ENCODE data around the gene KRT80. TPM values are rescaled to one million over a fixed set of nuclear protein-coding genes. Genes with fewer than 3 reads are reported as not detected.
A peak's percentile ranks its signal among the peaks of the same experiment; 100 is the strongest.

The KRT80 gene
- total RNA-seq, 1 experiment from 2014 or later = 8.8 TPM

DNA sequence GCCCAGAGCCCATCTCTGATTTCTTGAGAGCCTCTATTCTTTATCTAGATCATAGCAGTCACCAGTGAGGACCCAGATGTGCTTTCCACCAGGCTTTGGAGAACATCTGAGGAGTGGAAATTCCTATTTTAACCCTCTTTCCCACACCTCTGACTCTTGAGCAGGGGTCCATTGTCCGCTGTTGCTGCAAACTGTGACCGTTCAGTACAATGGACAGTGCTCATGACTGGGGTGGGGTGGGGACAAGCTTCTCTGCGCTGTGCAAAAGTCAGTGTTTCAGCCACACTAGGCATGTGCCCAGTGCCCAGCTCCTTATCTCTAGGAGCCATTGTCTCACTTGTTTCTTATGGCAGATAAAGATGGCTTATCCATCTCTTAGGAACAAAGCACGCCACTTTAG is 24.3 kb upstream of the KRT80 start:
- peak overlapping the region; percentile 69 for H3K4me2 ChIP-seq (ENCODE audit: low read length)
- BruUV-seq (replicated peaks) = no TSS peak
- H3K36me3 ChIP-seq (ENCODE audit: control insufficient read depth in 1 of 2, insufficient read depth in 2 of 2, low read length in 2 of 2) = no peaks in the 10 kb centered on the region
- ChIA-PET POLR2A (interaction anchor here (0.9 to 1.9 kb wide), 5 partner anchors 8 to 69 kb away, joined by 3 to 9 read pairs (median 4); partner anchors contain the start of gene KRT80), RAD21 (ENCODE audit: low non-redundant PET in 1 of 2, low total read pairs in 2 of 2, uncharacterized antibody in 2 of 2, unreplicated experiment in 2 of 2) (interaction anchor here (0.8 to 1.7 kb wide), 4 partner anchors 67 to 112 kb away, joined by 3 to 5 read pairs (median 4); no protein-coding TSS in a partner anchor), CTCF (interaction anchor here (0.6 to 3.8 kb wide), 9 partner anchors 27 to 180 kb away, joined by 3 to 24 read pairs (median 3); no protein-coding TSS in a partner anchor)
- TF ChIP-seq TCF7L2 (IDR thresholded peaks at IDR 0.05; ENCODE audit: borderline replicate concordance, extremely low read depth, insufficient read depth, insufficient read length) (no peak), EZH2phosphoT487 (IDR thresholded peaks at IDR 0.05; ENCODE audit: borderline replicate concordance) (no peak), ZFX (IDR thresholded peaks at IDR 0.05) (no peak)
- TF ChIP-seq, protein P1, sequence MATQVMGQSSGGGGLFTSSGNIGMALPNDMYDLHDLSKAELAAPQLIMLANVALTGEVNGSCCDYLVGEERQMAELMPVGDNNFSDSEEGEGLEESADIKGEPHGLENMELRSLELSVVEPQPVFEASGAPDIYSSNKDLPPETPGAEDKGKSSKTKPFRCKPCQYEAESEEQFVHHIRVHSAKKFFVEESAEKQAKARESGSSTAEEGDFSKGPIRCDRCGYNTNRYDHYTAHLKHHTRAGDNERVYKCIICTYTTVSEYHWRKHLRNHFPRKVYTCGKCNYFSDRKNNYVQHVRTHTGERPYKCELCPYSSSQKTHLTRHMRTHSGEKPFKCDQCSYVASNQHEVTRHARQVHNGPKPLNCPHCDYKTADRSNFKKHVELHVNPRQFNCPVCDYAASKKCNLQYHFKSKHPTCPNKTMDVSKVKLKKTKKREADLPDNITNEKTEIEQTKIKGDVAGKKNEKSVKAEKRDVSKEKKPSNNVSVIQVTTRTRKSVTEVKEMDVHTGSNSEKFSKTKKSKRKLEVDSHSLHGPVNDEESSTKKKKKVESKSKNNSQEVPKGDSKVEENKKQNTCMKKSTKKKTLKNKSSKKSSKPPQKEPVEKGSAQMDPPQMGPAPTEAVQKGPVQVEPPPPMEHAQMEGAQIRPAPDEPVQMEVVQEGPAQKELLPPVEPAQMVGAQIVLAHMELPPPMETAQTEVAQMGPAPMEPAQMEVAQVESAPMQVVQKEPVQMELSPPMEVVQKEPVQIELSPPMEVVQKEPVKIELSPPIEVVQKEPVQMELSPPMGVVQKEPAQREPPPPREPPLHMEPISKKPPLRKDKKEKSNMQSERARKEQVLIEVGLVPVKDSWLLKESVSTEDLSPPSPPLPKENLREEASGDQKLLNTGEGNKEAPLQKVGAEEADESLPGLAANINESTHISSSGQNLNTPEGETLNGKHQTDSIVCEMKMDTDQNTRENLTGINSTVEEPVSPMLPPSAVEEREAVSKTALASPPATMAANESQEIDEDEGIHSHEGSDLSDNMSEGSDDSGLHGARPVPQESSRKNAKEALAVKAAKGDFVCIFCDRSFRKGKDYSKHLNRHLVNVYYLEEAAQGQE (IDR thresholded peaks at IDR 0.05; ENCODE audit: low read depth) = no peak
- H3K9ac ChIP-seq (ENCODE audit: low read length) = peak overlapping the region; percentile 47
- no peak for DNase-seq (ENCODE audit: low read depth, low spot score)
- no peaks in the 10 kb centered on the region for H3K27me3 ChIP-seq (ENCODE audit: insufficient read depth, low read length)
- intact Hi-C loops (cut with micrococcal nuclease) = loop anchor here (2.0 kb wide), 1 partner anchor 111 kb away; no protein-coding TSS in a partner anchor
- H3K9me2 ChIP-seq (ENCODE audit: insufficient read depth) = no peaks in the 10 kb centered on the region
- no peaks in the 10 kb centered on the region for H3K9me3 ChIP-seq (ENCODE audit: control insufficient read depth in 1 of 2, insufficient read depth in 1 of 2, low read depth in 1 of 2, low read length in 2 of 2)
- no peaks in the 10 kb centered on the region for H4K20me1 ChIP-seq (ENCODE audit: insufficient read depth)
- H2AFZ ChIP-seq (ENCODE audit: low read depth, low read length, poor library complexity, severe bottlenecking) = no peak overlapping the region
- peak overlapping the region; percentile 52 for H3K27ac ChIP-seq (ENCODE audit: low read depth, low read length)
- no peak overlapping the region for H3K4me3 ChIP-seq (replicated peaks in 1 of 2; ENCODE audit: low read depth in 1 of 2, low read length in 2 of 2)
- no peaks in the 10 kb centered on the region for H3K79me2 ChIP-seq (ENCODE audit: insufficient read depth, low read length)
- ATAC-seq = no peak
- H3K4me1 ChIP-seq (ENCODE audit: control insufficient read depth in 1 of 2, insufficient read depth in 2 of 2, low read length in 2 of 2) = peaks cover 51 to 82% of the 10 kb centered on the region in 2 experiments
